ENCODE data around the gene MEX3B. TPM values are rescaled to one million over a fixed set of nuclear protein-coding genes. Genes with fewer than 3 reads are reported as not detected.

MEX3B gene
- total RNA-seq (2022; extraction: Qiagen RNA extraction): 3.2 to 4.5 TPM (median 4.2 TPM) in 5 replicates

DNA sequence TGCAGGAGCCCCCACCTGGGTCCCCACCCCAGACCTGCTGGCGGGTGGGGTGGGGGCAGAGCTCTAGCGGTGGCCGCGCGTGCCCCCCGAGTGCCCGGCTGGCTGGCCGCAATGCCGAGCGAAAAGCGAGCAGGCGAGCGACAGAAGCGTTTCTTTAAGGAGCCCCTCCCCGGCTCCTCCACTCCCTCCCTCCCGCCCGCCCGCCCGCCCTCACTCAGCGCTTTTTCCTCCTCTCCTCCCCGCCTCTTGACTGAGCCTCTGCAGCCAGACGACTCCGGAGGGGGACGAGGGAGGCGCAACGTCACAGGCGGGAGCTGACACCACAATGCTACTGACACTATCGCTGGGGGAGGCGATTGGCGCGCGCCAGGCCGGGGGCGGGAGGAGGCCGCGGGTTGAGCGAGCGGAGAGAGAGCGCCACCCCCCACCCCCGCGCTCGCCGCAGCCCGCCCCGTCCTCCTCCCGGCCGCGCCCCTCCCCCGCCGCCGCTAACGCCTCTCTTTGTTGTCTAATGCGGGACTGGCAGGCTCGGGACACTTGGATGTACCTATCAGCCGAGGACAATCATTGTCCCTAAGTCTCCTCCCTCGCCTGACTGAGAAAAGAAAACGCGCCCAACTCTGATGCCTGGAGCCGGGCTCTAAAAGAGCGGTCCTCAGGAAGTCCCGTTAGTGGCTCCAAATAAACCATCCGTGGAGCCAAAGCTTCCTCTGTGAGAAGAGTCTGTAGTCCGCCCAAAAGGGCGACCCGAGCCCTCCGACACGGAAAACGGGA lies at the start of gene MEX3B:
Gene MEX3B, minus strand, starts transcription at position 127 of the 774 bp plus-strand sequence. CDS start 313 bp downstream, outside the sequence.

Other genes with a start within 250 kb of the MEX3B start
- gene EFL1, start 216.7 kb upstream of the MEX3B start, total RNA-seq (2022; extraction: Qiagen RNA extraction): 20.0 to 27.8 TPM (median 23.6 TPM) in 5 replicates
- gene SAXO2, start 216.8 kb upstream of the MEX3B start, total RNA-seq (2022; extraction: Qiagen RNA extraction): 1.8 to 2.4 TPM (median 2.1 TPM) in 5 replicates

Measured in A549 treated with Hydrocortisone at 1 μM for 4 hours (cell line).